ENCODE measurements around the gene AGPAT3.

The AGPAT3 gene

GRCh38 chr21:43872531-43873197 is 7.6 kb downstream of the AGPAT3 start:
- in situ Hi-C loops (cut with MboI; ENCODE audit: low sequenced_read_pairs, unreplicated experiment): no loop called here
- peak; percentile 5 for DNase-seq (ENCODE audit: low spot score)
- no peak for TF ChIP-seq CTCF (IDR thresholded peaks at IDR 0.05; ENCODE audit: borderline replicate concordance, control extremely low read depth, extremely low read depth, insufficient read depth, missing control alignments)

GRCh38 chr21:43873673-43874072 is 8.7 kb downstream of the AGPAT3 start:
- peak; percentile 31 for DNase-seq (ENCODE audit: low spot score)
- in situ Hi-C loops (cut with MboI; ENCODE audit: low sequenced_read_pairs, unreplicated experiment): no loop called here
- TF ChIP-seq CTCF (IDR thresholded peaks at IDR 0.05; ENCODE audit: borderline replicate concordance, control extremely low read depth, extremely low read depth, insufficient read depth, missing control alignments): no peak

- in situ Hi-C loops (cut with MboI; ENCODE audit: low sequenced_read_pairs, unreplicated experiment): no loop called here
- DNase-seq (ENCODE audit: low spot score): peak; percentile 5
- no peak for TF ChIP-seq CTCF (IDR thresholded peaks at IDR 0.05; ENCODE audit: borderline replicate concordance, control extremely low read depth, extremely low read depth, insufficient read depth, missing control alignments)
Observed at GRCh38 chr21:43874085-43874805, 9.2 kb downstream of the AGPAT3 start.

GRCh38 chr21:43876605-43877004 is 11.6 kb downstream of the AGPAT3 start:
- in situ Hi-C loops (cut with MboI; ENCODE audit: low sequenced_read_pairs, unreplicated experiment): no loop called here
- no peak for DNase-seq (ENCODE audit: low spot score)
- no peak for TF ChIP-seq CTCF (IDR thresholded peaks at IDR 0.05; ENCODE audit: borderline replicate concordance, control extremely low read depth, extremely low read depth, insufficient read depth, missing control alignments)

GRCh38 chr21:43877936-43878575 is 13.0 kb downstream of the AGPAT3 start:
- no peak for TF ChIP-seq CTCF (IDR thresholded peaks at IDR 0.05; ENCODE audit: borderline replicate concordance, control extremely low read depth, extremely low read depth, insufficient read depth, missing control alignments)
- peak; percentile 18 for DNase-seq (ENCODE audit: low spot score)
- in situ Hi-C loops (cut with MboI; ENCODE audit: low sequenced_read_pairs, unreplicated experiment): no loop called here

GRCh38 chr21:43879348-43880110 is 14.5 kb downstream of the AGPAT3 start:
- peak; percentile 12 for DNase-seq (ENCODE audit: low spot score)
- in situ Hi-C loops (cut with MboI; ENCODE audit: low sequenced_read_pairs, unreplicated experiment): no loop called here
- TF ChIP-seq CTCF (IDR thresholded peaks at IDR 0.05; ENCODE audit: borderline replicate concordance, control extremely low read depth, extremely low read depth, insufficient read depth, missing control alignments): no peak

Measured in GM13976 (cell line).